ENCODE data around the gene RHBDF2.

RHBDF2 gene

DNA sequence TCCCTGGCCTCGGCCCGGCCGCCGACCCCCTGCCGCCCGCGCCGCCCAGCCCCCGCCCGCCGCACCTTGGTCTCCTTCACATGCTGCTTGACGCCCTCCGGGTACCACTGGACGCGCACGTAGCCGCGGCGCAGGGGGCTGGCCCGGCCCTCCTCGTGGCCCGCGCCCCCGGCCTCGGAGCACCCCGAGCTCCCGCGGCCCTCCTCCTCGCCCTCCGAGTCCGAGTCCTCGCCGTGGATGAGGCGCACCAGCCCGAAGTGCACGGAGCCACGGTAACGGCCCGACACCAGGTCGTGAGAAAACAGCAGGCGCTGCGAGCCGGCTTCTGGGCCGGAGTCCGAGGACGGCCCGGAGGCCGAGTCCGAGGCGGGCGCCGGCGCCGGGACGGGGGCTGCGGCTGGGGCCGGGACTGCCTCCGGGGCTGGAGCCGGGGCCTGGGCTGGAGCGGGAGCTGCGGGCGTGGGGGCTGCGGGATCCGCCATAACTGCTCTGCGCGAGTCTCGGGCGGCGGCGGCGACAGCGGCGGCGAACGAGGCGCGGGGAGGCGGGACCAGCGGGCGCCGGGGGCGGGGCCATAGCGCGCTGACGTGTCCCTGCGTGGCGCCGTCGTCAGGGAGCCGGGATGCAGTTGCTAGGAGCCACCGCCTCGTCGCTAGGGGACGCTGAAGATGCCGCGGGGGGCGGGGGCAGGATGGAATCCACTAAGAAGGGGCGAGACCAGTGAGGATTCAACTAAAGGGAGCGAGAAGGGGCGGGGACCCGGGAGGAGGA lies 48.4 kb downstream of the RHBDF2 start, which contains the start of gene UBE2O:
Gene UBE2O (minus strand): TSS at position 493 of the 771 bp plus-strand sequence. CDS start 11 bp downstream, at position 482.
- DNase-seq = peak; percentile 92 to 94

DNA sequence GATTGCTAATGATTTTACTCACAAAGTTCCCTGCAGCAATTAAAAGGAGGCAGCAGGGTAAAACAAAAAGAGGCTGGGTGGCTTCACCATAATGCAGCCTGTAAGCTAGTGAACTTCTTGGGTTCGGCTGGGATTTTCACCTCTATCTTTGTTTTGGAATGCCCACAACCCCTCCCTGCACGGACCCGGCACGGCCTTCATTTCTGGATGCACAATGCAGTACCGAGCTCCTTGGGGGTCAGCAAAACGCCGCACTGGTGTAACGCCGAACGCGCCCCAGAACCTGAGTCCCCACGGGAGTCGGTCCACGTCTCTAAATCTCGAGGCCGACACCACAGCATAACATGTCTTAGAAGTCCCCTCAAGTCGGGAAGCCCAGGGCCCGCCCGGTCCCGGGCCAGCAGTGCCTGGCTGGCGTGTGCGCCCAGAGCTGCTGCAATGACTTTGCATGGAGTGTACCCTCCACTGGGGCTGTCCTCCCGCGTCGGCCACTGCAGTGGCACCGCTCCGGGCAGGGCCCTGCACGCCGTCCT lies 49.0 kb downstream of the RHBDF2 start:
- no peak for DNase-seq

DNA sequence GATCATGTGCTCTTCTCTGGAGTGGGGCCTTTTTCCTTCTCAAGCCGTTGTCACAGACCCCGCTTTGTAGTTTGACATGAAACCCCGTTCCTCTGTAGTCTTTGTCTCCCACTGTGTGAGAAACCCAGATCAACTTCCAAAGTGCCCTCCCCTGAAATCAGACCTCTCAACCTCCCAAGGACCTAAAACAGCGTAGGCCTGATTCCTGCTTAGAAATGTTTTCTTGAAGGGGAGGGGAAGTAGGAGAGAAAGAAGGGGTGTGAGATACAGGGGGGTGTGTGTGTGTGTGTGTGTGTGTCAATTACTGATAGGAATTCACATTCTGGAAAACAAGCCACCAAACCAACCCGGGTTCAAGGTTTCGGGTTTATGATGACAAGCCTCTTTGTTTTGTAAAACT lies 49.7 kb downstream of the RHBDF2 start:
- no peak for DNase-seq

DNA sequence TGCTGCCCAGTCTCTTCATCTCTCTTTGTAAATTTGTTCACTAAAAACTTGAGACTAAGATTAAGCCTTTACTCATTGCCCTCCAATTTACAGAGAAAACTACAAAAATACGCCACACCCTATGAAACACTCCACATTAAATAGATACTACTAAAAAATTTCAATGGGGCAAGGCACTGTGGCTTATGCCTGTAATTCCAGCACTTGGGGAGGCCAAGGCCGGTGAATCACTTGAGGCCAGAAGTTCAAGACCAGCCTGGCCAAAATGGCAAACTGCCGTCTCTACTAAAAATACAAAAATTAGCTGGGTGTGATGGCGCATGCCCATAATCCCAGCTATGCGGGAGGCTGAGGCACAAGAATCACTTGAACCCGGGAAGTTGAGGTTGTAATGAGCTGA lies 52.1 kb downstream of the RHBDF2 start:
- no peak for DNase-seq

DNA sequence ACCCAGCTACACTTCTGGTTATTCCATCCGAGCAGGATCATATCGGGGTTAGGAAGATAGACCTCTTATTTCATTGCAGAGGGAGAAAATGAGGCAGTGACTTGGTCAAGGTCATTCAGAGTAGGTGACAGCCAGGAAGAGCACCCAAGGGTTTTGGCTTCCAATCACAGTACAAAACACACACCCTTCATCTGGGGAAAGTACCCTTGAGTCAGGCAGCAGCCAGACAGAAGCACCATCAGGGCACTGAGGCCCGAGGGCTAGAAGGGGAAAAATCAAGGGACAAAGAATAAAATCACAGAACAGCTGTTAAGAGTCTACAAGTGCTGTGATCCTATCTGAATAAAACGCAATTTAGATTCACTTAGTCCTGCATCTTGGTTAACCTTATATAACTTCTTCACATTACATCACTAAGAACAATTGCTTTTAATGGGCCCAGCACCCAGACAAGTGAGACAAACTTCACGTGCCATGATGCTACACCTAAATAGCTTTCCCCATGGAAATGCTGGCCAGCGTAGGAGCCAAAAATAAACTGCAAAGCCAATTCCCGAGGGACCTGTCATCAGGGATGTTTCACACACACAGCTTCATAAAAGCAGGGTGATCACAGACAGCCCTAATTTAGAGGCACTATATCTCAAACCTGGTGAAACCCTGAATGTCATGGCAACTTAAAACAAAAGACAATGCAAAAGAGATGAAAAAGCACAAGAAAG lies 53.1 kb downstream of the RHBDF2 start:
- DNase-seq = no peak

DNA sequence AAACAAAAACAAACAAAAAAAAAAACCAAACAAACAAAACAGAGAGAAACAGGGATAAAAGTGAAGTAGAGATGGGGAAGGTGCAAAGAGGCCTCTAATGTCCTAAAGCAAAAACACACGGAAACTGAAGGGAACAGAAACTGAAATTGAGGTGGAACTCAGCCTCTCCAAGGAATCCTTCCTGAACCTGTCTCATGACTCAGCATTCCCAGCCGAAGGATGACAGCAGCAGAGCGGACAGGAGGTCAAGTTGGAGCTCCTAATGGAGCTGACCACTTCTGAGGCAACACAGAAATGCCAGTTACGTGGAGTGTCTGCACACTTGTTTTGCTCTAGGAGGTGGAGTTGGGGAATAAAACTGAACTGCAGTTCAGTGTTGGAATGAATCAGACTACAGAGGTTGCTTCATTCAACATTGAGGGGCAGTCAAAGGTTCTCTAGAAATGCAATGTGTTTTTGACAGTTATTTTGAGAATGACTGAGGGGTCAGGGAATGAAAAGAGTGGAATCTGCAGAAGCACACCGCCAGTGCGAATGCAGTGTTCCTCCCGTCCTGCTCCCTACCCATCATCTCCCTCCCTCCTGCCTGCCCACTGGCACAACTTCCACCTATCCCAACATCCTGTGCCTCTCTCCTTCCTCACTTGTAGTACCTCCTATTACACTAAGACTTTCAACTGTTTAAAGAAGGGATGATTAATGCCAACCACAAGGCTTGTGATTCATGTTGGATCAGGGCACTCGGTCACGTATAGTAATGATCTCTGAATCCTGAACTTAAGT lies 54.6 kb downstream of the RHBDF2 start:
- peak in 1 of 2 experiments; percentile 48 for DNase-seq

DNA sequence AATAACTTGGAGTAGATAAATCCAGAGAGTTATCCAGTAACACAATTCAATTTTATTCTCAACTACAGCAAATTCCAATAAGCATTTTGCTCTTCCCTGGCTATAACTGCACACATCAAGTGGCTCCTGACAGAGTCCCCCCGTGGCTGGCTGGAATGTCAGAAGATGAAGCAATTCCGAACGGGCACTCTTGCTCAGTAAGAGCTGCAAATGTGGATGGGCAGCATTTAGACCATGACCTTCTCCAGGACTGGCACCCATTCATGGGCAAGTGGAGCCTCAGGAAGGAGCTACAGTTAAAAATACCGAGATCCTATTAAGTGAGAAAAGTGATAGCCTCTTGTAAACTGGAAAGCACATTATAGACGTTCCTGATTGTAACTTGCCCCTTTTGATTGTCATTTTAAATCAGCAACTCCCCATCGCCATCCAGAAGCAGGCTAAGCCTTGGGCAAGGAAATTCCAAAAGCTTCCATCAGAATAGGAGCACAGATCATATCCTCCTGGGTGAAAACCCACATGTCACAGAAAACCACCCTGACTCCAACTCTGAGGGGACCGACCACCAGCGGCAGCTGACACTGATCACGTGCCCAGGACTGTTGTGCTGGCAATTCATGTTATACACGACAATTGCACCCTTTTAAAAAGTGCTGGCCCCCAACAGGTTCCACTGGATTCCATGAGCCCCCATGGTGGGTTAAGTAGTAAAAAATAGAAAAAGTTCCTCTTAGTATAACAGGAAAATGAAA lies 55.4 kb downstream of the RHBDF2 start:
- no peak for DNase-seq

DNA sequence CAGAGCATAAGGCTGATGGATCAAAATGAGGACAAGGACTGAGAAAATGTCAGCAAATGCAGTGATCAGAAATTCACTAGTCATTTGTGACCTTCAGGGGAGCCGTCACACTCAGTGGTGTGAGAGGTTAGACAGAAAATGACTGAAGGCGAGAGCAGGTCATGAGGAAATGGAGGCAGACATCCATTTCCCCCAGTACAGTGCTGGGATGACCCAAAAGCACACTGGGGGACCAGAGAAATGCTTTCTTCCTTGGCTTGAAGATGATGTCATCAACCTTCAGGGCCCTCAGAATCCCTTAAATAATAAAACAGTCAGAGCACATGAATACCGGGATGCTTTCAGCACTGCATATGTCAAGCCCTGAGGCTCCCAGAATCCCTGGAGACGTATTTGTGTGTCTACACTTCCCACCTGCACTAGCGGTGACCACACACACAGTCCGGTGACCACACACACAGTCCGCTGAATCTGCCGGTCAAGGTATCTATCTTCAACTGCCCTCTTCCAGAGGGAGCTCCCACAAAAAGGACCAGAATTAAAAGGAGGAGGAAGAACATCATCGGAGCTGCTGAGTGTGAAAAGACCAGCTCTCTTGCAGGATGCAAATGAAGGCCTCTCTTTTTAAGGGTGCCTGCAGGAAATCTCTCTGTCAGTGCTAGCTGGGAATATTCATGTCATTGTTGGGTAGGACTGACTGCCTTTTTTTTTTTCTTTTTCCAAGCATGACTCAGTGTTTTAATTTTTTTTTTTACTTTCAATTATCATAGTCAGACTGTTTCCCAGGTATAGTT lies 56.5 kb downstream of the RHBDF2 start:
- no peak for DNase-seq

DNA sequence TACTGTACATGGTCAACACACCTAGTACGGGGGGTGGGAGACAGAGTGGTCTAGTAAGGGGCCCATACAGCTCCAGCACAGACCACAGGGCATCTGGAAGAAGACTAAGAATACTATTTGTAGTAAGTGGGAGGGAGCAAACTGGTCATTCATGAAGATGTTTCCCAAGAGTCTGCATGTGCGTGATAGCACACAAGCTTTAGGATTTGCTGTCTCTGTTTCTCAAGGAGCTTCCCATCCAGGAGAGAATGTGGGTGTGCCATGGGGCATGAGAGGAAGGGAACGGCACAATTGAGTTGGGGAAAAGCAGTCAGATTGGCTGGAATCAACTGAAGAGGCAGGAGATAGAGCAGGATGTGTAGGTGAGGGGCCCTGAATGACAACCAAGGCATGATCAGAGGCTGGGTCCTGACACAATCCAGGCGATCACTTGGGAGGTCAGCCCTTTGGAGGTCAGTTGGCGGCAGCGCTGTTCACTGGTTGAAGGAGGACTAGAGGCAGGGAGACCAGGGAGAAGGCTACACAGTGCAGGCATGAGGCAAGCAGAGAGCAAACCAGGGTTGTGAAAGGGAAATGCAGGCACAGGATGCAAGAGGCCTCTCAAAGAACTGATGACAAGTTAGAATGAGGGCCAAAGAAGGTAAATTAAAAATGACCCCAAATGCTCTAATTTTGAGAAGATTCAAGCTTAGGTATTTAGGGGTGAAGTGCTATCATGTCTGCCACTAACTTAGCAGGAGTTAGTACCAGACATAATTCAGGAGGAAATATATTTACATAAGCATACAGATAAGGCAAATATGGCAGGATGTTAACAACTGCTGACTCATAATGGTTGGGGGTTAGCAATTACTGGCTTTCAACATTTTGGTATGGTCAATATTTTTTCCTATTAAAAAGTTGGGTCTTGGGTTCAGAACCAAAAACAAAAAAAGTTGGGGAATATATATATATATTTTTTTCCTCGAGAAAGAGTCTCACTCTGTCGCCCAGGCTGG lies 58.6 kb downstream of the RHBDF2 start:
- DNase-seq = no peak

DNA sequence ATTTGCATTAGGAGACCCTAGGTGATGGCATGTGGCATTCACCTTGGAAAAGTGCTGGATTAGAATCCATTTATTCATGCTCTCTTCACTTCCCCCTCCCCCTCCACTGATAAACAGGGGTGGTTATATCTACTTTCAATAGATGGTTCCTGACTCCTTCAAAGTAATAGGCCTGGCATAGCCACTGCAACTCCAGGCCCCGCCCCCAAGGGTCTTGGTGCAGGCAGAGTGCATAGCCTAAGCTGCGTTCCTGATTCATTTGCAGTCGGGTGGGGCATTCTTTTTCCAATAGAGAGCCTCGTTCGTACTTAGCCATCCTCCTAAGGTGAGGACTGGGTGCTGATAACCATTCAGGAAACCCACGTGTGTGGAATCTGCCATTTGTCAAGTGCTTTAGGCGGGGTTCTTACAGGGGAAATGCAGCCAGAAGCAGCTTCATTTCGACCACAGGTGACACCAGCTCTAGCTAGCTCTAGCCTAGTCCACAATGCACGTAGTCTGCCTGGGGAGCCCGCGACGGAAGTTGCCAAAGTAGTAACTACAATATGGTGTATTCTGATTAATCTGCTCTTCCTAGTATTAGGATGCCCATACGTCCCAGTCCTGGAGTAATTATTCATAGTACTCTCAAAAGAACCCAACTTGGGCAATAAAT lies 59.4 kb downstream of the RHBDF2 start:
- no peak for DNase-seq

DNA sequence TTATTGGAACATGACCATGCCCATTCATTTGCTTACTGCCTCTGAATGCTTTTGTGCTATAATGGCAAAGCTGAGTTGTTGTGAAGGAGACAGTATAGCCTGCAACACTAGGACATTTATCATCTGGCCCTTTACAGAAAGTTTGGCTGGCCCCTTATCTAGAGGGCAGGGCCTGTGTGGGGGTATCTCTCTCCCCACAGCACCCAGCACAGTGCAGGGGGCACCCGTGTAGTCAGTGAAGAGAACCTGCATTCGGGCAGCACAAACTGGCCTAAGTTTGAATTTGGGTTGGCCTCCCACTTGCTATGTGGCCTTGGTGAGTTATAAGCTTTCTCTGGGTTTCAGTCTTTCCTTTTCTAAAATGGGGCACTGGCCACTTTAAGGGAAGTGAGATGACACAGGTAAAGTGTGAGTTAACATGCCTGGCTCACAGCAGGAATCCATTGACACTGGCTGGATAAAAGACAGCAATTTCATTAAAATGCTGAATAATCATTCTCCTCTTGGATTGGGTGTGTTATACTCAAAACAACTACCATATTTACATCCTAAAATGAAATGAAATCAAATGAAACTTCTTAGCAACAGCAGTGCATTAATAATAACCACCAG lies 60.4 kb downstream of the RHBDF2 start:
- DNase-seq = no peak

DNA sequence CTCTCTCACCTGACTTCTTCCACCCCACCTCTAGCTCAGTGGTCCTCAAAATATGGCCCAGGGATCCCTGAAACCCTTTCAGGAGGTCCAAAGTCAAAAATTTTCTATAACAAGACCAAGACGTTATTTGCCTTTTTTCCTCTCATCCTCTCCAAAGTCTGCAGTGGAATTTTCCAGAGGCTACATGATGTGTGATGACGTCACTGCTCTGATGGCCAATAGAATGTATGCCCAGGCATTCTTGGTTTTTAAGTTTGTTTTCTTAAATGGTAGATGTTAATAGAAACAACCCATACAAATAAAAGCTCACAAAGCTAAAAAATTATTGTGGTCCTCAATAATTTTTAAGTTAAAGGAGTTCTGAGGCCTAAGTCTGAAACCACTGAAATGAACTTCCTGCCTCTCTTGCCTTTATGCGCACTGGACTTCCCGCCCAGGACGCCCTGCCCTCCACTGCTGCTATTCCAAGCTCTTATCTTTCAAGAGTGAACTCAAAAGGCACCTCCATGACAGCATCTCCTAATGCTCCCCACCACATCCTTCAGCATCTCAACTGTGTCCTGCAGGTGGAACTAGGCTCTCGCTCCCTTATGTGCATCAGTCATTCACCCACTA lies 61.8 kb downstream of the RHBDF2 start:
- DNase-seq = no peak

DNA sequence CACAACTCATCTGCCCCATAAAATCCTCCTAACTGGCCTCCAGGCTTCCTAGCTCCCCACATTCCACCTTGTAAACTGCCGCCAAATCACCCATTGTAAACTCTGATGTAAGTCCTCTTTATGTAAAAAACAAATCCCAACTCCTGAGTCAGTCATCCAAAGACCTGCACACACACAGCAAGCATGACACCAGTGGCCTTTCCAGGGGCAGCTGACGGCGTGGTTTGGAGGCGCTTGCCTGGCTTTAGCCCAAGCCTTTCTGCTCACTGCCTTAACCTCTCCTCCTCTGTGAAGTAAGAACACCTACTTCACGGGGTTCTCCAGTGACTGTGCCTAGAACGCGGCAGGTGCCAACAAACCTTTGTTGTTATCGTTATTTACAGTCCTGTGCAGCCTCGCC lies 62.3 kb downstream of the RHBDF2 start:
- DNase-seq = no peak

DNA sequence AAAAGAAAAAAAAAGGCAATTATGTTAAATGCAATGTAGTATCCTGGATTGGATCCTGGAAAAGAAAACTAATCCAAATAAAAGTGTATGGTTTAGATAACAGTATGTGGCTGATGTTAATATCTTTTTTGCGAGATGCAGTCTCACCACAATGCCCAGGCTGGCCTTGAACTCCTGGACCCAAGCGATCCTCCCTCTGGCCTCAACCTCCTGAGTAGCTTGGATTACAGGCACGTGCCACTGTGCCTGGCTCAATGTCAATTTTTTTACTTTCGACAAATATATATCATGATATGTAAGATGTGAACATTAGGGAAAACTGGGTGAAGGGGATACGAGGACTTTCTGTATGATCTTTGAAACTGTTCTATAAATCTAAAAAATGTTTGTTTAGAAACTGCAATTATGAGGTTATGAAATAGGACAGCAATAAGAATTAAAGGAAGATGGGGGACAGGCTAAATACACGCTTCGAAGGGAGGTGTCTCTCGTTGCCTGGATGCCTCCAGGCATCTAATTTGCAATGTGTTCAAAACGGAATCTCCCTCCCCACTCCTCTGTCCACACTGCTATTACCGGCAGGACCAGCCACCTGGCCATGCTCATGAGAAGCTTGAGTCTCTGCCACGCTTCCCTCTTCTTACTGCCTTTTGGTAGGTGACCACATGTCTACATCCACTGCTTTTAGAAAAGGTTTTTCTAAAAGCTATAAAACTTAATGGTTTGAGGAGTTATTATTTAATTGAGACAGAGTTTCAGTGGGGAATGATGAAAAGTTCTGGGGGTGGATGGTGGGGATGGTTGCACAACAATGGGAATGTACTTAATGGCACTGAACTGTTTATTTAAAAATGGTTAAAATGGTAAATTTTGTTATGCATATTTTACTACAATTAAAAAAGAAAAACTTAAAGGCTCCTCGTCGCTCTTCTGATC lies 63.5 kb downstream of the RHBDF2 start:
- no peak for DNase-seq

DNA sequence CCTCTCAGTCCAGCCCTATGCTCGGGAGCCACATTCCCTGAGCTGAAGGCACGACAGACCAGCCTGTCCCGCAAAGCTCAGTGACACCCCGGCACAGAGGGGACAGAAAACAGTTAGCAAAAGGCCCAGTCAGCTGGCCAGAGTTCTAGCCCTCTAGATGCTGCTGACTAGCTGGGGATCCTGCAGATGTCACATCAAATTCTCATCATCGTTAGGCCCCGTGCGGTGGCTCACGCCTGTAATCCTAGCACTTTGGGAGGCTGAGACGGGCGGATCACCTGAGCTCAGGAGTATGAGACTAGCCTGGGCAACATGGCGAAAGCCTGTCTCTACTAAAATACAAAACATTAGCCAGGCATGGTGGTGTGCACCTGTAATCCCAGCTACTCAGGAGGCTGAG lies 65.5 kb downstream of the RHBDF2 start:
- DNase-seq = no peak

DNA sequence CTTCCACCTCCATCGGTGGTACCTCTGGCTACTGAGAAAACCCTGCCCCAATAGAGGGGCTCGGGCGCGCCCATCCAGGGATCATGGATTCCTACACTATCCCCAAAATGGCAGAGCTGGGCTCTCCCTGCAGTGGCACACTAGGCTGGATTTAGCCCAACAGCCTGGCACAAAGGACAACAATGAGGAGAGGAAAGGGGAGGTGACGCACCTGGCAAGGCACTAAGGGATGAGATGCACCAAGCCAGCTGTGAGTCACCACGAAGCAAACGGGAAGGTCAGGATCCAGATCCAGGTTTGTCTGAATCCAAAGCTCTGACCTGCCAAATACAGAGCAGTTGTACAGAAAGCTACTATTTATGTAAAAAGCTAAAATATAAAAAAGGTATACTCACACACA lies 66.4 kb downstream of the RHBDF2 start:
- DNase-seq = no peak

DNA sequence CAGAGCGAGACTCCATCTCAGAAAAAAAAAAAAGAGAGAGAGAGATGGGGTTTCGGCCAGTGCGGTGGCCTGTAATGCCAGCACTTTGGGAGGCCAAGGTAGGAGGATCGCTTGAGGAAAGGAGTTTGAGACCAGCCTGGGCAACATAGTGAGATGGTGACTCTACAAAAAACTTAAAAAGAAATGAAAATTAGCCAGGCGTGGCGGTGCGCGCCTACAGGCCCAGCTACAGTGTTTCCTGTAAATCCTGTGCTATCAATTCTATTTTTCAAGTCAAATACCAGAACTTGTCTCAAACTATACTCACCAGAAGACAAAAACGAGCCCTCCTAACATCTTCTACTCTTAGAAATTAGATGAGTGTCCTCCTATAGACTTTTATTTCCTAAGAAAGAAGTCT lies 67.5 kb downstream of the RHBDF2 start:
- no peak for DNase-seq

All from SHP77 (cell line).